Activated T-helper 17 cell treated with anti-CD3 and anti-CD28 coated beads, Interleukin-2, amount 50 U/mL, for 72 hours (primary cell): ENCODE results near the gene INO80B. TPM values are rescaled to one million over a fixed set of nuclear protein-coding genes. Genes with fewer than 3 reads are reported as not detected.
"Not testable (repeated sequence)": the region's sequence is repeated elsewhere in the genome, so short reads cannot be mapped to it uniquely, and the experiment has no call there.

ENCODE experiments used
- ATAC-seq: fragments of 150-1000 bp; cut with Tn5 transposase; replicated peaks from 2 replicates; pipeline ENCODE4 v1.10.0; 2021; ENCODE audit warnings: mild to moderate bottlenecking, moderate library complexity
- H3K27ac Mint-ChIP-seq: one replicate; pipeline ENCODE4 v1.8.0; 2022; ENCODE audit warnings: mixed read lengths
- H3K27me3 Mint-ChIP-seq: one replicate; pipeline ENCODE4 v1.8.0; 2022; ENCODE audit warnings: mixed read lengths
- H3K36me3 Mint-ChIP-seq: one replicate; pipeline ENCODE4 v1.8.0; 2022; ENCODE audit warnings: low read depth, mild to moderate bottlenecking, mixed read lengths
- H3K4me1 Mint-ChIP-seq: one replicate; pipeline ENCODE4 v1.8.0; 2022; ENCODE audit warnings: mixed read lengths
- H3K4me3 Mint-ChIP-seq: one replicate; pipeline ENCODE4 v1.8.0; 2022; ENCODE audit warnings: mild to moderate bottlenecking, mixed read lengths
- H3K9me3 Mint-ChIP-seq: one replicate; pipeline ENCODE4 v1.8.0; 2022; ENCODE audit warnings: mixed read lengths
- total RNA-seq, 2 donors: library from RNA; stranded (reverse); gene quantifications; one replicate each; pipeline ENCODE4 v1.2.3, GENCODE V29; 2022

Gene INO80B
- total RNA-seq, 2 donors from 2014 or later = 27.8 to 37.9 TPM

GRCh38 chr2:74457129-74457548 is 2.3 kb downstream of the INO80B start:
- ATAC-seq = no peak

GRCh38 chr2:74457549-74458131 is 2.8 kb downstream of the INO80B start:
- ATAC-seq = peak; percentile 27
- Mint-ChIP-seq H3K27ac (peak overlapping the region; percentile 99), H3K4me3 (peak overlapping the region; percentile 100), H3K4me1 (peaks cover 46% of the 10 kb centered on the region), H3K36me3 (peaks cover 56% of the 10 kb centered on the region), H3K9me3 (no peaks in the 10 kb centered on the region), H3K27me3 (no peaks in the 10 kb centered on the region)

More at GRCh38 chr2:74457129-74457548, 2.3 kb downstream of the INO80B start:
- Mint-ChIP-seq H3K36me3 (peaks cover 51% of the 10 kb centered on the region), H3K27me3 (no peaks in the 10 kb centered on the region), H3K9me3 (no peaks in the 10 kb centered on the region), H3K27ac (peak overlapping the region; percentile 99), H3K4me3 (peak overlapping the region; percentile 100), H3K4me1 (peaks cover 46% of the 10 kb centered on the region)

GRCh38 chr2:74458132-74458937 is 3.4 kb downstream of the INO80B start, which contains the start of gene WBP1:
Gene WBP1, plus strand, starts transcription at chr2:74458438. Its CDS starts 165 bp downstream, at chr2:74458603.
- H3K36me3 Mint-ChIP-seq = peaks cover 63% of the 10 kb centered on the region
- peak within 1 kb of the TSS; percentile 99 for H3K27ac Mint-ChIP-seq
- H3K4me3 Mint-ChIP-seq = peak within 1 kb of the TSS; percentile 100
- H3K4me1 Mint-ChIP-seq = peaks cover 45% of the 10 kb centered on the region
- ATAC-seq = peak; percentile 89
- no peaks in the 10 kb centered on the region for H3K9me3 Mint-ChIP-seq
- H3K27me3 Mint-ChIP-seq = no peaks in the 10 kb centered on the region

- H3K27me3 Mint-ChIP-seq = no peaks in the 10 kb centered on the region
- H3K27ac Mint-ChIP-seq = peak overlapping the region; percentile 99
- H3K36me3 Mint-ChIP-seq = peaks cover 65% of the 10 kb centered on the region
- no peak for ATAC-seq
- H3K9me3 Mint-ChIP-seq = no peaks in the 10 kb centered on the region
- peak overlapping the region; percentile 100 for H3K4me3 Mint-ChIP-seq
- peaks cover 46% of the 10 kb centered on the region for H3K4me1 Mint-ChIP-seq
Measured at GRCh38 chr2:74458938-74459363, 4.1 kb downstream of the INO80B start.

- Mint-ChIP-seq H3K4me1 (peaks cover 41% of the 10 kb centered on the region), H3K4me3 (peak overlapping the region; percentile 100), H3K36me3 (peaks cover 63% of the 10 kb centered on the region), H3K27ac (peak overlapping the region; percentile 99)
- not testable (repeated sequence) for H3K27me3 Mint-ChIP-seq, ATAC-seq, H3K9me3 Mint-ChIP-seq
Measured at GRCh38 chr2:74459503-74460118, 4.7 kb downstream of the INO80B start.

- not testable (repeated sequence) for H3K27me3 Mint-ChIP-seq, ATAC-seq, H3K9me3 Mint-ChIP-seq
- peak overlapping the region; percentile 43 for H3K27ac Mint-ChIP-seq
- H3K4me3 Mint-ChIP-seq = peak overlapping the region; percentile 100
- H3K4me1 Mint-ChIP-seq = peaks cover 36% of the 10 kb centered on the region
- peaks cover 58% of the 10 kb centered on the region for H3K36me3 Mint-ChIP-seq
Measured at GRCh38 chr2:74460187-74460586, 5.3 kb downstream of the INO80B start.

GRCh38 chr2:74461187-74462053 is 6.5 kb downstream of the INO80B start:
- peaks cover 23% of the 10 kb centered on the region for H3K4me1 Mint-ChIP-seq
- no peak overlapping the region for H3K27ac Mint-ChIP-seq
- peaks cover 50% of the 10 kb centered on the region for H3K36me3 Mint-ChIP-seq
- no peak overlapping the region for H3K4me3 Mint-ChIP-seq
- H3K27me3 Mint-ChIP-seq = no peaks in the 10 kb centered on the region
- no peak for ATAC-seq
- no peaks in the 10 kb centered on the region for H3K9me3 Mint-ChIP-seq

GRCh38 chr2:74462054-74462785 is 7.3 kb downstream of the INO80B start:
- H3K9me3 Mint-ChIP-seq = no peaks in the 10 kb centered on the region
- H3K27ac Mint-ChIP-seq = no peak overlapping the region
- H3K4me1 Mint-ChIP-seq = peaks cover 16% of the 10 kb centered on the region
- no peak for ATAC-seq
- no peaks in the 10 kb centered on the region for H3K27me3 Mint-ChIP-seq
- peaks cover 42% of the 10 kb centered on the region for H3K36me3 Mint-ChIP-seq
- peak overlapping the region; percentile 99 for H3K4me3 Mint-ChIP-seq

GRCh38 chr2:74462786-74463105 is 7.9 kb downstream of the INO80B start:
- peaks cover 14% of the 10 kb centered on the region for H3K4me1 Mint-ChIP-seq
- no peaks in the 10 kb centered on the region for H3K9me3 Mint-ChIP-seq
- peak overlapping the region; percentile 62 for H3K27ac Mint-ChIP-seq
- H3K27me3 Mint-ChIP-seq = no peaks in the 10 kb centered on the region
- peak overlapping the region; percentile 99 for H3K4me3 Mint-ChIP-seq
- no peak for ATAC-seq
- peaks cover 36% of the 10 kb centered on the region for H3K36me3 Mint-ChIP-seq

GRCh38 chr2:74464406-74464805 is 9.5 kb downstream of the INO80B start:
- peaks cover 9% of the 10 kb centered on the region for H3K4me1 Mint-ChIP-seq
- no peaks in the 10 kb centered on the region for H3K27me3 Mint-ChIP-seq
- peak overlapping the region; percentile 70 for H3K27ac Mint-ChIP-seq
- H3K4me3 Mint-ChIP-seq = peak overlapping the region; percentile 99
- H3K9me3 Mint-ChIP-seq = no peaks in the 10 kb centered on the region
- ATAC-seq = no peak
- peaks cover 28% of the 10 kb centered on the region for H3K36me3 Mint-ChIP-seq

- peak overlapping the region; percentile 98 for H3K4me3 Mint-ChIP-seq
- peak overlapping the region; percentile 81 for H3K27ac Mint-ChIP-seq
- H3K36me3 Mint-ChIP-seq = peaks cover 52% of the 10 kb centered on the region
- ATAC-seq, H3K27me3 Mint-ChIP-seq, H3K4me1 Mint-ChIP-seq, H3K9me3 Mint-ChIP-seq: not testable (repeated sequence)
Measured at GRCh38 chr2:74470742-74471141, 15.9 kb downstream of the INO80B start.

- Mint-ChIP-seq H3K27ac (peak overlapping the region; percentile 97), H3K9me3 (no peaks in the 10 kb centered on the region), H3K27me3 (no peaks in the 10 kb centered on the region), H3K36me3 (peaks cover 54% of the 10 kb centered on the region), H3K4me3 (peak overlapping the region; percentile 98), H3K4me1 (peaks cover 9% of the 10 kb centered on the region)
- ATAC-seq = no peak
Measured at GRCh38 chr2:74471332-74472065, 16.6 kb downstream of the INO80B start.
